Endothelial cell of umbilical vein (primary cell): ENCODE results near the gene IQCB1. TPM values are rescaled to one million over a fixed set of nuclear protein-coding genes. Genes with fewer than 3 reads are reported as not detected.

Source experiments
- BruUV-seq: library from RNA; stranded (reverse); fragments of 400-500 nt; replicated peaks from 2 replicates; lab custom pipeline; 2021; lab: Mats Ljungman, UMichigan
- CTCF ChIA-PET: fragments of 300-600, 350-600 bp; sonication (Branson Sonifier 250); formaldehyde crosslinking; loops from one replicate; lab custom pipeline; 2021; ENCODE audit warnings: antibody characterized with exemption, inconsistent platforms; lab: Charles Lee
- POLR2A ChIA-PET: fragments of 300-600, 350-600 bp; sonication (Branson Sonifier 250); formaldehyde crosslinking; loops from one replicate; lab custom pipeline; 2021; ENCODE audit warnings: antibody characterized with exemption, inconsistent platforms; lab: Charles Lee
- DNase-seq: peaks from one replicate; pipeline ENCODE4 v3.0.0-alpha.2; 2011; ENCODE audit warnings: low read depth, low spot score
- FAIRE-seq: peaks from 2 replicates; lab custom pipeline; 2011; peaks lifted over from hg19 to GRCh38; lab: Jason Lieb, UNC
- H2AFZ ChIP-seq: 2 replicates; pipeline ENCODE4 v1.6.0; 2012; ENCODE audit warnings: low read depth, low read length, control low read depth, inconsistent platforms
- H3K27ac ChIP-seq: 2 replicates; pipeline ENCODE4 v1.5.1; 2011; ENCODE audit warnings: low read depth, mild to moderate bottlenecking, control low read depth, low read length, moderate library complexity; ENCODE audit not compliant: insufficient read depth
- H3K27me3 ChIP-seq, 2 experiments: 2 replicates each; pipeline versions ENCODE4 v1.6.0 to v1.6.1; 2011; ENCODE audit warnings: low read length in 2 of 2, mixed read lengths in 1 of 2; ENCODE audit not compliant: control insufficient read depth in 2 of 2, insufficient read depth in 2 of 2
- H3K36me3 ChIP-seq, 2 experiments: 2 replicates in 1 of 2; 3 replicates in 1 of 2; pipeline ENCODE4 v1.5.1; 2011; ENCODE audit warnings: low read length in 2 of 2, mild to moderate bottlenecking in 1 of 2, moderate library complexity in 1 of 2; ENCODE audit not compliant: control insufficient read depth in 2 of 2, insufficient read depth in 2 of 2; ENCODE audit errors: extremely low read depth in 1 of 2
- H3K4me1 ChIP-seq: 3 replicates; pipeline ENCODE4 v1.5.1; 2011; ENCODE audit warnings: mild to moderate bottlenecking, low read length; ENCODE audit not compliant: control insufficient read depth, insufficient read depth; ENCODE audit errors: extremely low read depth
- H3K4me2 ChIP-seq: 2 replicates; pipeline ENCODE4 v1.6.1; 2011; ENCODE audit warnings: low read length, control low read depth, mixed read lengths; ENCODE audit not compliant: insufficient read depth
- H3K4me3 ChIP-seq, 3 experiments: fragments of 200-600 bp in 1 of 3; sonication (generic), shearing (Covaris generic) in 1 of 3; replicated peaks in 1 of 3; 2 replicates each; pipeline ENCODE4 v1.5.1; 2011 to 2016; ENCODE audit warnings: control low read depth in 3 of 3, low read length in 3 of 3, mild to moderate bottlenecking in 2 of 3, inconsistent platforms in 1 of 3, low read depth in 1 of 3, moderate library complexity in 1 of 3; ENCODE audit not compliant: insufficient read depth in 1 of 3
- H3K79me2 ChIP-seq: 2 replicates; pipeline ENCODE4 v1.6.0; 2012; ENCODE audit warnings: low read length, inconsistent platforms; ENCODE audit not compliant: control insufficient read depth, insufficient read depth
- H3K9ac ChIP-seq: replicated peaks from 2 replicates; pipeline ENCODE3; 2011; ENCODE audit warnings: low read length, control low read depth; ENCODE audit not compliant: insufficient read depth; ENCODE audit errors: extremely low read depth
- H3K9me1 ChIP-seq: replicated peaks from 3 replicates; pipeline ENCODE4 v1.6.0; 2011; ENCODE audit warnings: mild to moderate bottlenecking, low read length; ENCODE audit not compliant: control insufficient read depth, insufficient read depth; ENCODE audit errors: extremely low read depth
- H3K9me3 ChIP-seq: replicated peaks from 2 replicates; pipeline ENCODE4 v1.5.1; 2012; ENCODE audit warnings: low read length, inconsistent platforms; ENCODE audit not compliant: control insufficient read depth, insufficient read depth
- H4K20me1 ChIP-seq: replicated peaks from 2 replicates; pipeline ENCODE3; 2011; ENCODE audit warnings: mild to moderate bottlenecking, low read length; ENCODE audit not compliant: control insufficient read depth, insufficient read depth; ENCODE audit errors: extremely low read depth
- CTCF ChIP-seq, 2 donors: IDR thresholded peaks; 1 replicate in 1 of 2; 2 replicates in 1 of 2; pipeline ENCODE4 v1.5.1; 2011; ENCODE audit warnings: low read length in 2 of 2, mild to moderate bottlenecking in 2 of 2, moderate library complexity in 2 of 2, control low read depth in 1 of 2, inconsistent platforms in 1 of 2, low read depth in 1 of 2; ENCODE audit not compliant: insufficient read depth in 1 of 2; ENCODE audit errors: extremely low read depth in 1 of 2
- EZH2 ChIP-seq: IDR thresholded peaks from 2 replicates; pipeline ENCODE4 v1.6.1; 2012; ENCODE audit warnings: borderline replicate concordance, low read depth, mild to moderate bottlenecking, moderate library complexity, low read length, inconsistent platforms; ENCODE audit not compliant: severe bottlenecking
- FOS ChIP-seq: IDR thresholded peaks from 2 replicates; pipeline ENCODE4 v1.6.1; 2011; ENCODE audit warnings: mild to moderate bottlenecking, low read length, moderate library complexity, borderline replicate concordance; ENCODE audit not compliant: insufficient read depth
- GATA2 ChIP-seq: IDR thresholded peaks from 2 replicates; pipeline ENCODE4 v1.7.0; 2011; ENCODE audit warnings: low read depth, mild to moderate bottlenecking, moderate library complexity, mixed read lengths, low read length; ENCODE audit not compliant: insufficient read length, insufficient read depth
- JUN ChIP-seq: IDR thresholded peaks from 2 replicates; pipeline ENCODE4 v1.6.1; 2011; ENCODE audit warnings: borderline replicate concordance, low read depth; ENCODE audit not compliant: insufficient read length, insufficient read depth
- MAX ChIP-seq: IDR thresholded peaks from 2 replicates; pipeline ENCODE4 v1.6.1; 2011; ENCODE audit not compliant: insufficient read depth, insufficient read length
- MYC ChIP-seq: IDR thresholded peaks from one replicate; pipeline ENCODE4 v1.6.1; 2011; ENCODE audit warnings: mild to moderate bottlenecking, low read depth, low read length
- POLR2A ChIP-seq: IDR thresholded peaks from 2 replicates; pipeline ENCODE4 v1.6.1; 2012; ENCODE audit warnings: low read depth, mild to moderate bottlenecking, control low read depth, low read length
- POLR2AphosphoS5 ChIP-seq: IDR thresholded peaks from 2 replicates; pipeline ENCODE4 v1.6.1; 2012; ENCODE audit warnings: low read depth, mild to moderate bottlenecking, control low read depth, low read length, moderate library complexity; ENCODE audit not compliant: insufficient read depth
- dilution Hi-C: fragments of 300-500 bp; cut with MboI; formaldehyde crosslinking; loops from one replicate; pipeline ENCODE4 v1.15.0; 2019; ENCODE audit warnings: low sequenced_read_pairs; ENCODE audit not compliant: extremely low pct_ligation_motif_present
- intact Hi-C: fragments of 100-400 bp; cut with micrococcal nuclease; formaldehyde crosslinking; loops from one replicate; pipeline ENCODE4 v1.10.0; 2022
- polyA plus RNA-seq, 4 experiments: library from polyadenylated mRNA; depleted of rRNA in 3 of 4; stranded (reverse) in 3 of 4; unstranded in 1 of 4; fragments of >200 nt; gene quantifications; 2 replicates each; pipeline versions ENCODE4 v1.2.1 to v1.2.3, GENCODE V29; 2011 to 2012; ENCODE audit warnings: missing spikeins in 1 of 4
- total RNA-seq: library from RNA; stranded (reverse); gene quantifications from 2 replicates; pipeline ENCODE4 v1.2.3, GENCODE V29; 2021

The IQCB1 gene
- total and polyA plus RNA-seq, 2 donors (not counting 3 experiments of a cell fraction or from before 2014, with no cell fraction given), result 9.9 to 22.0 TPM

GRCh38 chr3:121730940-121731687, 103.7 kb downstream of the IQCB1 start:
- intact Hi-C loops, result no loop called here
- Histone ChIP-seq H3K9me3 (no peaks in the 10 kb centered on the region), H4K20me1 (peaks cover 4% of the 10 kb centered on the region), H3K4me2 (no peak overlapping the region), H3K36me3 (peaks cover 1 to 4% of the 10 kb centered on the region in 2 experiments), H2AFZ (no peak overlapping the region), H3K9me1 (no peaks in the 10 kb centered on the region), H3K27me3 (no peaks in the 10 kb centered on the region), H3K4me3 (no peak overlapping the region), H3K79me2 (peaks cover 27% of the 10 kb centered on the region), H3K9ac (no peak overlapping the region), H3K27ac (no peak overlapping the region), H3K4me1 (no peaks in the 10 kb centered on the region)
- FAIRE-seq (no peak), DNase-seq (no peak)
- BruUV-seq, result no TSS peak
- CTCF ChIA-PET, result no interaction called here
- dilution Hi-C loops, result no loop called here
- POLR2A ChIA-PET, result no interaction called here
- TF ChIP-seq JUN, result no peak
- TF ChIP-seq FOS, result no peak
- no peak for TF ChIP-seq CTCF (IDR thresholded peaks at IDR 0.05; ENCODE audit: extremely low read depth in 1 of 2, insufficient read depth in 1 of 2, low read depth in 1 of 2, low read length in 2 of 2)
- TF ChIP-seq GATA2, result no peak
- no peak for TF ChIP-seq EZH2
- no peak for TF ChIP-seq POLR2AphosphoS5
- TF ChIP-seq MAX, result no peak
- TF ChIP-seq MYC, result no peak
- no peak for TF ChIP-seq POLR2A
